GM20000 (cell line): ENCODE data around the gene GINS2.

ENCODE experiments used
- DNase-seq: peaks from one replicate; pipeline ENCODE4 v3.0.0; 2012; ENCODE audit warnings: low spot score
- TF ChIP-seq, protein P1 (sequence below): IDR thresholded peaks from 2 replicates; pipeline ENCODE4 v1.5.1; 2012; ENCODE audit warnings: mild to moderate bottlenecking, control low read depth; ENCODE audit errors: extremely low read depth, missing control alignments

The GINS2 gene

GRCh38 chr16:85640585-85640984 is 48.2 kb downstream of the GINS2 start:
- TF ChIP-seq, protein P1, sequence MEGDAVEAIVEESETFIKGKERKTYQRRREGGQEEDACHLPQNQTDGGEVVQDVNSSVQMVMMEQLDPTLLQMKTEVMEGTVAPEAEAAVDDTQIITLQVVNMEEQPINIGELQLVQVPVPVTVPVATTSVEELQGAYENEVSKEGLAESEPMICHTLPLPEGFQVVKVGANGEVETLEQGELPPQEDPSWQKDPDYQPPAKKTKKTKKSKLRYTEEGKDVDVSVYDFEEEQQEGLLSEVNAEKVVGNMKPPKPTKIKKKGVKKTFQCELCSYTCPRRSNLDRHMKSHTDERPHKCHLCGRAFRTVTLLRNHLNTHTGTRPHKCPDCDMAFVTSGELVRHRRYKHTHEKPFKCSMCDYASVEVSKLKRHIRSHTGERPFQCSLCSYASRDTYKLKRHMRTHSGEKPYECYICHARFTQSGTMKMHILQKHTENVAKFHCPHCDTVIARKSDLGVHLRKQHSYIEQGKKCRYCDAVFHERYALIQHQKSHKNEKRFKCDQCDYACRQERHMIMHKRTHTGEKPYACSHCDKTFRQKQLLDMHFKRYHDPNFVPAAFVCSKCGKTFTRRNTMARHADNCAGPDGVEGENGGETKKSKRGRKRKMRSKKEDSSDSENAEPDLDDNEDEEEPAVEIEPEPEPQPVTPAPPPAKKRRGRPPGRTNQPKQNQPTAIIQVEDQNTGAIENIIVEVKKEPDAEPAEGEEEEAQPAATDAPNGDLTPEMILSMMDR = no peak
- no peak for DNase-seq

DNA sequence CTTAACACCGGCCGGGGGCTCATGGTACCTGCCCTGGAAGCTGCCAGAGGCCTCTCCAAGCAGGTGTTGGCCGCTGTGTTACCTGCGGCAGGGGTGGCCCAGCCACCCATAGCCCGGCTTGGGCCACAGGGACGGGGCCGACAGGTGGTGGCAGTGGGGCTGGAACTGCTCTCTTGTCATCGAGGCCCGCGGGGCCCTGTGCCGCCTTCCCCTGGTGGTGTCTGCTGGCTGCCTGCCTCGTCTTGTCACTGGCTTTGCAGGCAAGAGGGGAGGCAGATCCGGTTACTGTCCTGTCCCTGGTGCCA is 48.5 kb downstream of the GINS2 start:
- DNase-seq = no peak
- TF ChIP-seq, protein P1 = no peak

DNA sequence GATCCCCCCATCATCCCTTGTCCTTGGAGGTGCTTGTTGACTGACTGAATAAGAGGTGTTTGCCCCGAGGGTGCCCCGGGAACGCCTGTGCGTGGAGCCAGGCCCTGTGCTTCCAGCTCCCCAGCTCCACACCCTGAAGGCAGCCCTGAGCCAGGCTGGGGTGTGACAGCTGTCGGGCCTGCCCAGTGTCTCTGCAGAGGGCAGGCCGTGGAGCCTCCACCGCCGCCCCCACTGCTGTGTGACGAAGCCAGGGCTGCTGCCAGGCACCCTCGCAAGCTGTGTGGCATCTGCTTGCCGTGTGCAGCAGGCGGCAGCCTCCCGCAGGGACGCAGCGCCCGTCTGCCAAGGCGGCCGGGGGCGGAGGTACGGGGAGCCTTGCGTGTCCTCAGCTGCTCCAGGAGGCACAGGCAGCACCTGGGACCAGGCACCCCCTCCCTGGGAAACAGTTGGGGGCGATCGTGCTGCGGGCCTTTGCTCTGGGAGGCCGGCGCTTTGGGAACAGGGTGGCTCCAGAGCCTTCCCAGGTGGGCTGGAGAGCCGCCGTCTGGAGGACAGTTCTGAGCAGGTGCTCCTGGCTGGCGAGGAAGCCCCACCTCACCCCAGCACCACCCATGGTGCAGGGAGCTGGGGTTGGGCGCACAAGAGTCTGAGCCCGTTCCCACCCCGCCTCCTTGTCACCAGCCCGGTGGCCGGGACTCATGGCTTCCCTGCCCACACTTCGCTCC is 49.1 kb downstream of the GINS2 start:
- DNase-seq = no peak
- TF ChIP-seq, protein P1 = no peak

GRCh38 chr16:85638695-85639409 is 49.9 kb downstream of the GINS2 start:
- TF ChIP-seq, protein P1 = no peak
- no peak for DNase-seq

- TF ChIP-seq, protein P1 = no peak
- DNase-seq = no peak
These were observed 50.7 kb downstream of the GINS2 start for GRCh38 chr16:85637808-85638647.

- TF ChIP-seq, protein P1 = no peak
These were observed 51.5 kb downstream of the GINS2 start for GRCh38 chr16:85637061-85637807.

More at GRCh38 chr16:85637061-85637807, 51.5 kb downstream of the GINS2 start:
- no peak for DNase-seq
